VCaP (cell line): Measurements from ENCODE around the gene C13orf46.

Source experiments
- H3K27ac ChIP-seq: fragments of 450-650 bp; 2 replicates; pipeline ENCODE4 v1.5.1; 2017
- TF ChIP-seq, protein P1 (sequence below): fragments of 450-650 bp; conservative IDR thresholded peaks from 2 replicates; pipeline ENCODE4 v1.5.1; 2017; ENCODE audit warnings: mild to moderate bottlenecking, moderate library complexity

Gene C13orf46

DNA sequence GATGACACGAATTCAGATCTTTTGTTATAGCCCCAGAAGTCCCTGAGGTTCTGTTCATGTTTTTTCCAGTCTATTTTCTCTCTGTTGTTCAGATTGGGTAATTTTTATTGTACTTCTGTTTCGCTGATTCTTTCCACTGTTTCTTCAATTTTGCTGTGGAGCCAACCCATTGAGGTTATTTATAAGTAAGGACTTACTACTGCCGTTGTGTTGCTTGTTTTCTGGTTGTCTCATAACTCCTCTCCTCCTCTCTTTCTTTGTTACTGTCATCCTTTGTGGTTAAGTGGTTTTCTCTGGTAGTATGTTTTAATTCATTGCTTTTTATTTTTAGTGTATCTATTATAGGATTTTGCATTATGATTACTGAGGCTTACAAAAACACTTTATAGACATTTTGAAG, 61.3 kb downstream of the C13orf46 start:
- no peak overlapping the region for H3K27ac ChIP-seq
- TF ChIP-seq, protein P1, sequence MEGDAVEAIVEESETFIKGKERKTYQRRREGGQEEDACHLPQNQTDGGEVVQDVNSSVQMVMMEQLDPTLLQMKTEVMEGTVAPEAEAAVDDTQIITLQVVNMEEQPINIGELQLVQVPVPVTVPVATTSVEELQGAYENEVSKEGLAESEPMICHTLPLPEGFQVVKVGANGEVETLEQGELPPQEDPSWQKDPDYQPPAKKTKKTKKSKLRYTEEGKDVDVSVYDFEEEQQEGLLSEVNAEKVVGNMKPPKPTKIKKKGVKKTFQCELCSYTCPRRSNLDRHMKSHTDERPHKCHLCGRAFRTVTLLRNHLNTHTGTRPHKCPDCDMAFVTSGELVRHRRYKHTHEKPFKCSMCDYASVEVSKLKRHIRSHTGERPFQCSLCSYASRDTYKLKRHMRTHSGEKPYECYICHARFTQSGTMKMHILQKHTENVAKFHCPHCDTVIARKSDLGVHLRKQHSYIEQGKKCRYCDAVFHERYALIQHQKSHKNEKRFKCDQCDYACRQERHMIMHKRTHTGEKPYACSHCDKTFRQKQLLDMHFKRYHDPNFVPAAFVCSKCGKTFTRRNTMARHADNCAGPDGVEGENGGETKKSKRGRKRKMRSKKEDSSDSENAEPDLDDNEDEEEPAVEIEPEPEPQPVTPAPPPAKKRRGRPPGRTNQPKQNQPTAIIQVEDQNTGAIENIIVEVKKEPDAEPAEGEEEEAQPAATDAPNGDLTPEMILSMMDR = no peak

- H3K27ac ChIP-seq = no peak overlapping the region
- TF ChIP-seq, protein P1 = no peak
Measured at GRCh38 chr13:113907635-113908617, 66.0 kb downstream of the C13orf46 start.

- TF ChIP-seq, protein P1 = no peak
- no peak overlapping the region for H3K27ac ChIP-seq
Measured at GRCh38 chr13:113906571-113906970, 67.3 kb downstream of the C13orf46 start.

DNA sequence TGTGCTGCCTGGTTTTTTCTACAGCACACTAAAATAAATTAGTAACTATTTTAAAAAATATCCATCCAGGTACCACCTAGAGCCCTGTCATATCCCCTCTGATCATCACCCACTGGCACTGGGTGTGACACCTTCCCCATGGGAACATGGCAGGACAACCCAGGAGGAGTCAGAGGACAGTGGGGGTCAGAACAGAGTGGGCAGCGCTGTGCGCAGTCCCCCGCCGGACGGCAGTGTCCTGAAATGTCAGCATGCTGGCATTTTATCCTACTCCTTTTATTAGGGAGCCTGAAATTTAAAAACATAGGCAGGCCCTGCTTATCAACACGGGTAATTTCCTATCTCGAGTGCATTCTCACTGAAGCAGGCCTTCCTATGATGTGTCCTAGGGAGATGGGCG, 67.9 kb downstream of the C13orf46 start:
- TF ChIP-seq, protein P1 = no peak
- H3K27ac ChIP-seq = no peak overlapping the region

DNA sequence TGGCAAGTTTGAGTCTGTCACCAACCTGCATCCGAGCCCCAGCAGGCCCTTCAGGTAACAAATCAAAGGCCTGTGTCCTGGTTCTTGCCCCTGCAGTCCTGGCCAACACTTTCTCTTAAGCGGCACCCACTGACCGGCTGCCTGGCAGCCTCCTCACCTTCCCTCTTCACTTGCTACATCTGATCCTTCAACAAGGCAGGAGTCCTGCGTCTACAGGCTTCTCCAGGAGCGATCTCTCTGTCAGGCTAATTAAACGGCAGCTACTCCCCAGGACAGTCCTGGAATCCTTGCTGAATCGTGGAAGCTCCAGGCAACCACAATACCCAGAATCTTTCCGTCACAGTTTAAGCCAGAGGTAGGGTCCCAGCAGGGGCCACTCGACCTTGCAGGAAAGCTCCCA, 68.9 kb downstream of the C13orf46 start:
- TF ChIP-seq, protein P1 = no peak

GRCh38 chr13:113904411-113904810, 69.5 kb downstream of the C13orf46 start:
- H3K27ac ChIP-seq = no peak overlapping the region
- TF ChIP-seq, protein P1 = peak; percentile 42; the same call in 1 of the 2 replicates

More for the DNA sequence above, 68.9 kb downstream of the C13orf46 start:
- H3K27ac ChIP-seq = no peak overlapping the region

- H3K27ac ChIP-seq = no peak overlapping the region
Measured at GRCh38 chr13:113903912-113904311, 70.0 kb downstream of the C13orf46 start.

More at GRCh38 chr13:113903912-113904311, 70.0 kb downstream of the C13orf46 start:
- TF ChIP-seq, protein P1 = no peak
